Measurements from ENCODE around the gene ZMYM2. TPM values are rescaled to one million over a fixed set of nuclear protein-coding genes. Genes with fewer than 3 reads are reported as not detected.

Gene ZMYM2
- total RNA-seq, 2 experiments from 2014 or later, result 59.9 to 64.7 TPM

GRCh38 chr13:20065516-20065915 lies 107.0 kb downstream of the ZMYM2 start:
- no peaks in the 10 kb centered on the region for H3K4me1 ChIP-seq (ENCODE audit: insufficient read depth, low read length, poor library complexity, severe bottlenecking)
- POLR2A ChIA-PET, result interaction anchor here (0.7 kb wide), 1 partner anchor 1318 kb away, joined by 3 read pairs; no protein-coding TSS in a partner anchor
- intact Hi-C loops (cut with micrococcal nuclease; ENCODE audit: unreplicated experiment), result no loop called here
- TSS peak; percentile 17 for BruUV-seq (replicated peaks)
- no peak overlapping the region for H3K4me3 ChIP-seq (ENCODE audit: low read depth, low read length, poor library complexity, severe bottlenecking)
- H4K20me1 ChIP-seq (ENCODE audit: insufficient read depth, low read length), result no peaks in the 10 kb centered on the region
- no peaks in the 10 kb centered on the region for H3K9me3 ChIP-seq (ENCODE audit: low read length)
- DNase-seq (ENCODE audit: low spot score), result no peak
- peaks cover 4% of the 10 kb centered on the region; the same call in 1 of the 2 replicates for H3K79me2 ChIP-seq (ENCODE audit: insufficient read depth, low read depth, low read length)
- peaks cover 85% of the 10 kb centered on the region for H3K36me3 ChIP-seq (ENCODE audit: insufficient read depth, low read length)
- TF ChIP-seq CTCF (conservative IDR thresholded peaks at IDR 0.05; ENCODE audit: low read length) (no peak), EZH2phosphoT487 (IDR thresholded peaks at IDR 0.05; ENCODE audit: borderline replicate concordance, low read depth, low read length) (no peak)
- no peak overlapping the region for H3K27ac ChIP-seq (ENCODE audit: low read depth, low read length, poor library complexity, severe bottlenecking)
- CTCF ChIA-PET (ENCODE audit: unreplicated experiment), result no interaction called here
- no peak overlapping the region for H2AFZ ChIP-seq (ENCODE audit: low read length)
- H3K9me2 ChIP-seq (ENCODE audit: insufficient read depth, low read length), result no peaks in the 10 kb centered on the region
- no peak overlapping the region for H3K4me2 ChIP-seq (ENCODE audit: low read length)

GRCh38 chr13:20069956-20070355 lies 111.4 kb downstream of the ZMYM2 start:
- intact Hi-C loops (cut with micrococcal nuclease; ENCODE audit: unreplicated experiment), result no loop called here

More at GRCh38 chr13:20069956-20070355, 111.4 kb downstream of the ZMYM2 start:
- peaks cover 9% of the 10 kb centered on the region for H3K4me1 ChIP-seq (ENCODE audit: insufficient read depth, low read length, poor library complexity, severe bottlenecking)
- H3K9me2 ChIP-seq (ENCODE audit: insufficient read depth, low read length), result no peaks in the 10 kb centered on the region
- ChIA-PET POLR2A (no interaction called here), CTCF (ENCODE audit: unreplicated experiment) (no interaction called here)
- no peak for TF ChIP-seq EZH2phosphoT487 (IDR thresholded peaks at IDR 0.05; ENCODE audit: borderline replicate concordance, low read depth, low read length)
- TF ChIP-seq CTCF (conservative IDR thresholded peaks at IDR 0.05; ENCODE audit: low read length), result no peak
- H3K9me3 ChIP-seq (ENCODE audit: low read length), result no peaks in the 10 kb centered on the region
- no TSS peak for BruUV-seq (replicated peaks)
- no peak for DNase-seq (ENCODE audit: low spot score)
- H3K79me2 ChIP-seq (ENCODE audit: insufficient read depth, low read depth, low read length), result no peaks in the 10 kb centered on the region
- H4K20me1 ChIP-seq (ENCODE audit: insufficient read depth, low read length), result 0 out of 2 replicates have a peak, but pooled peaks cover under 1% of the 10 kb centered on the region
- H3K4me3 ChIP-seq (ENCODE audit: low read depth, low read length, poor library complexity, severe bottlenecking), result no peak overlapping the region
- H3K36me3 ChIP-seq (ENCODE audit: insufficient read depth, low read length), result peaks cover 81% of the 10 kb centered on the region
- no peak overlapping the region for H3K4me2 ChIP-seq (ENCODE audit: low read length)
- no peak overlapping the region for H3K27ac ChIP-seq (ENCODE audit: low read depth, low read length, poor library complexity, severe bottlenecking)
- no peak overlapping the region for H2AFZ ChIP-seq (ENCODE audit: low read length)
